Erythroblast (primary cell): ENCODE data around the gene ABCA3.

Source experiments
- GATA1 ChIP-seq: IDR thresholded peaks from 2 replicates; pipeline ENCODE4 v1.6.1; 2011; ENCODE audit warnings: low read depth, mild to moderate bottlenecking, control low read depth, low read length, moderate library complexity
- POLR2A ChIP-seq: IDR thresholded peaks from 2 replicates; pipeline ENCODE4 v1.6.1; 2011; ENCODE audit warnings: mild to moderate bottlenecking, low read length

GRCh38 chr16:2308089-2308962 is 32.2 kb downstream of the ABCA3 start:
- TF ChIP-seq POLR2A (no peak), GATA1 (no peak)
